Activated CD8-positive, alpha-beta memory T cell treated with anti-CD3 and anti-CD28 coated beads for 4 hours (primary cell): Measurements from ENCODE around the gene EFHB.
"Not testable (repeated sequence)": the region's sequence is repeated elsewhere in the genome, so short reads cannot be mapped to it uniquely, and the experiment has no call there.

Experiments used
- DNase-seq, 2 donors: peaks; one replicate each; pipeline ENCODE4 v3.0.0-alpha.2; 2020; ENCODE audit warnings: low read depth in 2 of 2

Gene EFHB

DNA sequence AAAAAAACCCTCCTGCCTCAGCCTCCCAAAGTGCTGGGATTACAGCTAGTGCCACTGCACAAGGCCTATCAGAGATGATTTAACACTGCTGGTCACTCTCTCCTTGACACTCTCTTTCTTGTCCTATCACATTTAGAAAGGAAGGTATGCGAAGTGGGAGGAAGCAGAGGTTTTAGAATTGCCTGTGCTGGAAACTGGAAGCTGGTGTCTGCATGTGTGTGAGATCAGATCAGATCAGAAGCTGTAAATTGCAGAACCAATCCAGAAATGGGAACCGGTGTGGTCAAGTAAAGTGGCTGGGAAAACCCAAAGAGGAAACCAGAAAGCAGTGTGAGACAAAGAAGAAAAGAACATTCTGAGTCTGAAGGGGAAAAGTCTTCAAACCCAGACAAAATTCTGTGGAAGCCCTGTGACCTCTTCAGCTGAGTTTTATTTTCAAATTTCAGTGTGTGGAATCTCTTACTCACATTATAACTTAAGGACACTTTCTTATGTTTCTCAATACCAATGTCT, 2.8 kb downstream of the EFHB start:
- DNase-seq: no peak

DNA sequence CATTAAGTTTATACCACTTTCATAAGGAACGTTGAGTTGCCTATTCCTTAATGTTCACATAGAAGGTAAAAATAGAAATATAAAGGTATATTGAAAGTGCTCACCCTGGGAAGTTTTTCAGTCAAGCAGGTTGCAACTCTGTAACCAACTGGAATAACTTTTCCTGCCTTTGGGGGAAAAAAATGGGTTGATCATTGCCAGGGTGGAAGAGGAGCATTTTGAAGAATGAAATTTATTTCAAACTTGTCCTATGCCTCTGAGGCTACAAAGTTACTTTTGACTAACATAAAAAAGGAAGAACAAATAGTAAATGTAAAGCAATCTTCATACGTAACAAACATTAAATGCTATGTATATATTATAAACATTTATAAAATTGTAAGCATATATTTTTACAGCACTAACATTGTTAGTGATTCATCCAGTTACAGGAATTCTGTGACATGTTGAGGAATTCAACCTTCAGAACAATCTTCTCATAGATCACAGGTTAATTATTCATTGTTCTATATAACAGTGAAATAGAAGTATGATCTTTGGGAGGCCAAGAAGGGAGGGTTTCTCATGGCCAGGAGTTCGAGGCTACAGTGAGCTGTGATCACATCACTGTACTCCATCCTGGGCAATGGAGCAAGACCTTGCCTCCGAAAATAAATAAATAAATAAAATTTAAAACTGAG, 13.5 kb downstream of the EFHB start:
- DNase-seq: no peak

DNA sequence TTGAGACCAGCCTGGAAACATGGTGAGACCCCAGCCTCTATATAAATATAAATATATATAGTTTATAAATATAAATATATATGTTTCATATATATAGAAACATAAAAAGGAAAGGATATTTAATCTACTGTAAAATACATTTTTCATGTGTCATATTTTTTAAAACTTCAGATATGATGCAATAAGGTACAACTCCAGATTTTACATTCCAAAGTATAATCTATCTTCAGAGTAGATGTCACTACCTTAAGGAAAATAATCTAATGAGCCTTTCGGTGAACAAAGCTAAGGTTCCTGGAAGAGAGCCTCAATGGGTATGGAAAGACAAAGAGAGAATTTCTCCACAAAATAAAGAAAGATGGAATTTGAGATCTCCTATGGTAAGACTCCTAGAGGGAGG, 16.9 kb downstream of the EFHB start:
- no peak for DNase-seq

DNA sequence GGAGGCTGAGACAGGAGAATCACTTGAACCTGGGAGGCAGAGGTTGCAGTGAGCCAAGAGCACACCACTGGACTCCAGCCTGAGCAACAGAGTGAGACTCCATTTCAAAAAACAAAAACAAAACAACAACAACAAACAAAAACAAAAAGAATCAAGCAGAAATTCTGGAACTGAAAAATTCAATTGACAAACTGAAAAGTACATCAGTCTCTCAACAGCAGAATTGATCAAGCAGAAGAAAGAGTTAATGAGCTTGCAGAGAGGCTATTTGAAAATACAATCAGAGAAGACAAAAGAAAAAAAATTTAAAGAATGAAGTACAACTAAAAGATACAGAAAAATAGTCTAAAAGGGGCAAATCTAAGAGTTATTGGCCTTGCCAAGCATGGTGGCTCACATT, 22.6 kb downstream of the EFHB start:
- DNase-seq: no peak

DNA sequence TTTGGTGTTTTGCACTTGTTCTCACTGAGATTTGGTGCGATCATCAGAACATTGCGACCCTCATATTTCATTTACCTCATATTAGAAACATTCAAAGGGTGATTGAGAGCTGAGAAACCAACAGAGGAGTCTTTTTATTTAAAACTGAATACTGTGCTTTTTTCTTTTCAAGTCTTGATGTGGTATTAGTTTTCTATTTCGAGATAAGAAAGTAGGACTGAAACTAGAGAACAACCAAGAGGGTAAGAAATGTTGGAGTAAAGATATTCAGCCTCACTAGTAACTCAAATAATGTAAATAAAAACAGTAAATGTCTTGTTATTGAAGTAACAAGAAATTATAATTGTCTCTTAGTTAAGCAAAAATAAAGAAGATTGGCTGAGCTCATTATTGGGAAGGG, 26.5 kb downstream of the EFHB start:
- DNase-seq: no peak

DNA sequence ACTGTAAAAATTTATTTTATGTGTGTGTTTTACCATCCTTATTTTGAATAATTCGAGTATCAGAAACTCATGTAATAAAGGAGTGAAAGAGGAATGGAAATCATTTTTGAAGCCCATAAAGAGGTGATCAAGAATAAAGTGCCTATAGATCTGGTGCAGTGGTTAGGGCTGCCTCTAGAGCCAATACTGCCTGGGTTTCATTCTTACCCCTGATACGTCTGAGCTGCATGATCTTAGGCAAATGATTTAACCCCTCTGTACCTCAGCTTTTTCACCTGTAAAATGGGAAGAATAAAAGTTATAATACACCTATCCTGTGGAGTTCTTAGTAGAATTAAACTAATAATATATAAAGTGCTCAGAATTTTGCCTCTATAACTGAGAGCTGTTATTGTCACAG, 30.4 kb downstream of the EFHB start:
- no peak for DNase-seq

DNA sequence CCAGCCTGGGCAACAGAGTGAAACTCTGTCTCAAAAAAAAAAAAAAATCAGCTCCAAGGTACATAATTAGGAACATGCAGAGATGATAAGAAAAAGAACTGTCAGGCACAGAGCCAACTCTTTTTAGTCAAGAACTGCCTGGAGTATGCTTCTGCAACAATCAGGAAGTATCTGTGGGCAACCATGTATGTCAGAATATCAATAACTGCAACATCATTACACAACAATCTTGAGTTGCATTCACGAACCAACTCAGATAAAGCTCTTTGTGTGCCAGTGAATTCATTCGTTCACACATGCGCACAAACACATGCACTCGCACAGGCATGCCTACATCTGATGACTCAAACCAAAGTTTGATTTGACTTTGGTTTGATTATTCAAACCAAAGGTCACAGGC, 32.1 kb downstream of the EFHB start:
- DNase-seq: no peak

DNA sequence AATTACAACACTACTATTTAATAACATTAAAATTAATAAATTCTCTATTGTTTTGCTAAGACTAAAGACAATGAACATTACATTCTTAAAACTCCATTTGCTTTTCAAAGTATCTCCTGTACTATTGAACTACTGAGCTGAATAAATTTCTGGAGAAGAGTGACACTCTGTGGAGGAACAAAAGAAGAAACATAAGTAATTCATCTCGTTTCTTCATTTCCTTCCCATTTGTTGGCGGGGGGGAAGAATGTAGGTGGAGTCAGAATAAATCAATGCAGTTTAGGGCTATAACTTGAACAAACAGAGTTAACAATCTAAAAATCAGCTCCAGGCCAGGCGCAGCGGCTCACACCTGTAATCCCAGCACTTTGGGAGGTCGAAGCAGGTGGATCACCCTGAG, 32.7 kb downstream of the EFHB start:
- no peak for DNase-seq

DNA sequence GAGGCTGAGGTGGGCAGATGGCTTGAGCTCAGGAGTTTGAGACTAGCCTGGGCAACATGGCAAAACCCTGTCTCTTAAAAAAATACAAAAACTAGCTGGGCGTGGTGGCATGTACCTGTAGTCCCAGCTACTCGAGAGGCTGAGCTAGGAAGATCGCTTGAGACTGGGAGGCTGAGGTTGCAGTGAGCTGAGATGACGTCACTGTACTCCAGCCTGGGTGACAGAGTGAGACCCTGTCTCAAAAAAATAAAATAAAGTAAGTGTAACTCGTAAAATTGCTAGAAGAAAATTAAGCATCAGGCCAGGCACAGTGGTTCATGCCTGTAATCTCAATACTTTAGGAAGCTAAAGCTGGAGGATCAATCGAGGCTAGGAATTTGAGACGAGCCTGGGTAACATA, 34.2 kb downstream of the EFHB start:
- DNase-seq: not testable (repeated sequence)

DNA sequence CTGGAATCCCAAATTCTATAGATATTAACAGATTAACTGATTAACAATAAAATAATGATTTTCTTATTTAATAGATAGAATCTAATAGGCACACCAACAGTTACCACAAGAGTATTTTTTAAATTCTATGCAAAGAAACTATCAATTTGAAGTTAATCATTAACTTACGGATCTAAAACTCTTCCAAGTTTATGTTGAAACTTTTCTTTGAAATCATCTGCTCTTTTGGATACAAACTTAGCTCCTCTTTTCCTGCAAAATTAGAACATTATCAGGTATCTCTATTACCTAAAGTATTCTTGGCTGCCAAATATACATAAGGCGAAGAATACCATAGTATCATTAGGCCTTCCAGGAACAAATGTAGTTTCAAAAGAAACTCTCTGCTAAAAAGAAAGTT, 34.8 kb downstream of the EFHB start:
- DNase-seq: no peak

DNA sequence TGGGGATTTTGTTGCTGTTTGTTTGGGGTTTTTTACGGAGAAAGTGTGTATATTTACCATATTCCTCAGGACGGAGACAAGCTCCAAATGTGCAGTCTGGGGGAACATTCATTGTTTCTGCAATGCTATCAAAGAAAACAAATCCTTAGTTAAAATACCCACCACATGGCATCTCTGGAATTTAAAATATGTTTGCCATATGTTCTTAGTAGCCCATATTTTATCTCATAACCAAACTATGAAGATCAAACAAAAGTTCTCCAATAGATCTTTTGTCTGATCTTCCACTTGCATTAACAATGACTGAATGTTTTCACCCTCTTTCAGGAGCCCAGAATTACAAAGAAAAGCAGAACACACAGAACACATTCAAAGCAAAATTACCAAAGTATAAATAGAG, 35.3 kb downstream of the EFHB start:
- DNase-seq: no peak

DNA sequence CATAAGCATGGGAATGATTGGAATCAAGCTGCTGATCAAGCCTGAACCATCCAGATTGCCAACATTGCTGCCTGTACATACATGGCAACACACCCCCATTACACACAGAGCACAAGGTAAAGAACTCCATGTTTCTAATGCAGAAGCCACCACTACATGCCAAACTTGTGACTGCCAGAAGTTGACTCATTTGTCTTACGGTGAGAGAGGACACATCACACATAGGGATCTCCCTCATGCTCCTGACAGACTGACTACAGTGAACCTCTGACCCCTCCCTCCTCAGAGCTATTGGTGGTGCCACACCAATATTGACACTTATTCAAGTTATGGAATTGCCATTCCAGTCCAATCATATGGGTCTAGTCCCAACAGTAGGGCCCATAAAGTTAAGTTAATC, 42.3 kb downstream of the EFHB start:
- no peak for DNase-seq

DNA sequence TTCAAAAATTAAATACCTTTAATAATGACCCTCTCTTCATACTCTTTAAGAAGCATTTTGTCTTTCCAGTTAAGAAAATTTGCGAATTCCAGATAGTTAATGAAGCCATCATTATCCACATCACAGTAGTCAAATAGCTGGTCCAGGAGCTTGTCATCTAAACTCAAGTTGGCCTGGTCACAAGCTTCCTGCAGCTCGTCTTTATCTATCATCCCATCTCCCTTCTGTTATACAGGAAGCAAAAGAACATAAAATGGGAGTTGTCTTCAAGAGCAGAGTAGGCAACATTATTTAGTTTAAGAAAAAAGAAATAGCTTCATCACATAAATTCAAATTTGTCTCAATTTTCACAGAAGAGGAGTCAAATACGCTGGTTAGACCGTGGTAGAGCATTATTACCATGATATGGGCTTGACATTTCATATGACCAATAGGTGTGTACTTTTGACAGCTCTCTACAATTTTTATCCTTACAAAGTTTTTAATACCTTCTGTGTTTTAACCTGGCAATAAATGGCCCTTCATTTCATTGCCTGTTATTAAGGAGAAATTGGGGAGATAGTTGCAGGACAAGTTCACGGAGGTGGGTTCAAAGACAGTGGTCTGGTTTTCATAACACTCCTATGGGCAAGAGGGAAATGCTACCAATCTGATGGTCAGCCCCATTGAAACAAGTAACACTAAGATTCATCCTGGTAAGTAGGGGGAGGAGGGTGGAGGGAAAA, 45.4 kb downstream of the EFHB start:
- no peak for DNase-seq

DNA sequence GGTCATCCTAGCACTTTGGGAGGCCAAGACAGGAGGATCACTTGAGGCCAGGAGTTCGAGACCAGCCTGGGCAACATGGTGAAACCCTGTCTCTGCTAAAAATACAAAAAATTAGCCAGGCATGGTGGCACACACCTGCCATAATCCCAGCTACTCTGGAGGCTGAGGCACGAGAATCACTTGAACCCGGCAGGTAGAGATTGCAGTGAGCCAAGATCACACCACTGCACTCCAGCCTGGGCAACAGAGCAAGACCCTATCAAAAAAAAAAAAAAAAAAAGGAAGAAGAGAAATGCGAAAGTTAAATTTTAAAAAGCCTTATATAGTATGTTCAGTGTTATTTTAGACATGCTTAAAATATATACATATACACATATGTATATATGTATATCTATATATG, 46.9 kb downstream of the EFHB start:
- not testable (repeated sequence) for DNase-seq

DNA sequence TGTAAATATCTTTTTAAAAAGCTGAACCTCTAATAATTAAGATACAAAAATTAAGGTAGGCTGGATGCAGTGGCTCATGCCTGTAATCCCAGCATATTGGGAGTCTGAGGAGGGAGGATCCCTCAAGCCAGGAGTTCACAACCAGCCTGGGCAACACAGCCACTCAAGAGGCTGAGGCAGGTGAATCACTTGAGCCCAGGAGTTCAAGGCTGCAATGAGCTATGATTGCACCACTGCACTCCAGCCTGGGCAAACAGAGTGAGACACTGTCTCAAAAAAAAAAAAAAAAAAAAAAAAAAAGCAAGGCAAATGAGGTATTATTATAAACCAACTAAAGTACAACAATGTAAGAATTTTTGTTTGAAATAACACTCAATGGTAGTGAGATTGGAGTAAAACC, 47.6 kb downstream of the EFHB start:
- no peak for DNase-seq

DNA sequence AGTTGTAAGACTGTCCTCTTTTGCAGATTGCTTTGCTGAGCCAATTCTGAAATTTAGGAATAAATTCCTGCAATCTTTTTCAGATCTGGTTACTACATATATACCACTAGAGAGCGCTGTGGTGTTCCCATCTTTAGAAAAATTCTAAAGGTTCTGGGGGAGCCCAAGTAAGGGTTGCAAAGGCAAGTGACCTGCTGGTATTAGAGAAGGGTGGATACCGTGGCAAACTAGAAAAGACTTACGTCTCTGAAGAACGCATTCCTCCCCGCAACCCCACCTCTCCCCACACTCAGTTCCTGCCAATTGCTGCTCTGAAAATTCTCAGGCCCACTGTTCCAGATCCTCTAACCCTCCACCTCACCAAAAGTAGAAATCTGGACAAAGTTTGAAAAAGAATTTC, 48.5 kb downstream of the EFHB start:
- no peak for DNase-seq

DNA sequence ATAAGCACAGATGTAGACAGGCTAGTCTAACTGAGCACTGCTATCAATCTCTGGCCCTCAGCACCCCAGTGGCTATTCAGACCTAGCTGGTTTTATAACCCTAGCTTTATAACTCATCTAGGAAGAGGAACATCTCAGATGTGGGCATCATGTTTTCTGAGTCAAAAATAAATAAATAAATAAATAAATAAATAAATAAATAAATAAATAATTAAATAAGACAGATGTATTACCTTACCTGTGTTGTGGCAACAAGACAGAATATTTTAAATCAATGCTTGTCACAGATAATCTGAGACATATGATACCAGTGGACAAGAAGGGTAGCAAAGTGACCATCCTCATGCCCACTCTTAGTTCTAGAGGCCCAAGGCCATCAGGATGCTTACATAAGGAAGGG, 52.2 kb downstream of the EFHB start:
- DNase-seq: no peak

DNA sequence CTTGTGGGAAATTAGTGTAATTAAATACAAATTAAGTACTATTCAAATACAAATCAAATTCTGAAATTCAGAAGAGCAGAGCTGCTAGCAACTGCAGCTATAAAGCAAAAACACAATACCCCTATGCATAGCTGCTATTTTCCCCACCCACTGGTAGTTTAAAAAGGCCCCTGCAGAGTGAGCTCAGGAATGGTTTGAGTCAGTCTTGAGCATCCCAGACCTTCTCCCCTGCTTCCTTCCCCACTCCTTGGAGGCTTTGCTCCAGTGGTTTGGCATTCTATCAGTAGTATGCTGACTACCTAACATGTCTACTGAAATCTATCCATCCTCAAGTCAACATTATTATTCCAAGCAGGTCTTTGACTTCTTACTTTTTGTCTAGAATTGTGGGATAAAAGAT, 53.0 kb downstream of the EFHB start:
- no peak for DNase-seq

DNA sequence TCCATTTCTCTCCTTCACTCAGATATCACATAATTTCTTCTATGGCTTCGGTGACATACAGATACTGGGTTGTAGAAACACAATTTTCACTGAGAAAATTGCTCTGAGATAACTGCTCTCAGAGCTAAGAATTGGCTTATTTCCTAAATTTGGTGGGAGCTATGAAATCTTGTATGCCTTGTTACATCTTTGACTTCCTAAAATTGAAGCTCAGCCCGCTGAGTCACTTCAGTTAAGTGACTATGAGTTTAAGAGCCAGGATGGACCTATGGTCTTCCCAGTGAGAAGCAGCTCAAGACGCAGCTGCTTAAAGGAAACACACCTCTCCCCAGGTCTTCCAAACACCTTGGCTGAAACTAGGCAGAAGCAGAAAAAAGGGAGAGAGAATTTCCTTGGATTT, 56.4 kb downstream of the EFHB start:
- DNase-seq: no peak

DNA sequence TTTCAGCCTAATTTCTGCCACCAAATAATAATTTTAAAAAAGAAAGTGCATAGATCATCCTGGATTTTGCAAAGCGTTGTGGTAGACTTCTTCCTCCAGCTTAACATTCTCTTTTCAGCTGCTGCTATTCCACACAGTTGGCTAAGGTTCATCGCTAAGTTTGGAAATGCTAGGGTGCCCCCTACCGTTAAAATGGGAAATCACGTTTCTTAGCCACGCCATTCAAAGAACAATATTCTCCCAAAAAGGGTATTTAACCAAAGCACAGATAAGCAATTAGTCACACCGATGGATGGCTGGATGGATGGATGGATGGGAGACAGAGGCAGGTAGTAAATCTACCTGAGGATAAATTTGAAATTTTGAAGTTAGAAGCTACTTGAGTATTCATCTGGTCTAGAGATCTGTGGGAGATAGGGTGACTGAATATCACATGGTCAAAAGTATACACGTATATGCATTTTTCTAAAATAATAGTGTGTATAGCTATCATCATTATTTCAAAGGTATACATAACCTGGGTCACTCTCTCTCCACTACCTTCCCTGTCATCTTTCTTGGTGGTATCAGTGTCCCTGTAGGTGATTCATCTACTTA, 67.2 kb downstream of the EFHB start:
- no peak for DNase-seq

DNA sequence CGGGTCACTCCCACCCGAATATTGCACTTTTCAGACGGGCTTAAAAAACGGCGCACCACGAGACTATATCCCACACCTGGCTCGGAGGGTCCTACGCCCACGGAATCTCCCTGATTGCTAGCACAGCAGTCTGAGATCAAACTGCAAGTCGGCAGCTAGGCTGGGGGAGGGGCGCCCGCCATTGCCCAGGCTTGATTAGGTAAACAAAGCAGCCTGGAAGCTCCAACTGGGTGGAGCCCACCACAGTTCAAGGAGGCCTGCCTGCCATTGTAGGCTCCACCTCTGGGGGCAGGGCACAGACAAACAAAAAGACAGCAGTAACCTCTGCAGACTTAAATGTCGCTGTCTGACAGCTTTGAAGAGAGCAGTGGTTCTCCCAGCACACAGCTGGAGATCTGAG, 78.7 kb downstream of the EFHB start:
- not testable (repeated sequence) for DNase-seq

DNA sequence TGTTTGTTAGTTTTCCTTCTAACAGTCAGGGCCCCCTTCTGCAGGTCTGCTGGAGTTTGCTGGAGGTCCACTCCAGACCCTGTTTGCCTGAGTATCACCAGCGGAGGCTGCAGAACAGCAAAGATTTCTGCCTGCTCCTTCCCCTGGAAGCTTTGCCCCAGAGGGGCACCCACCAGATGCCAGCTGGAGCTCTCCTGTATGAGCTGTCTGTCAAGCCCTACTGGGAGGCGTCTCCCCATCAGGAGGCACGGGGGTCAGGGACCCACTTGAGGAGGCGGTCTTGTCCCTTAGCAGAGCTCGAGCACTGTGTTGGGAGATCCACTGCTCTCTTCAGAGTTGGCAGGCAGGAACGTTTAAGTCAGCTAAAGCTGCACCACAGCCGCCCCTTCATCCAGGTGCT, 87.4 kb downstream of the EFHB start:
- not testable (repeated sequence) for DNase-seq
